ENCODE measurements around the gene PPARG.

The PPARG gene

GRCh38 chr3:12301513-12301912, 12.6 kb downstream of the PPARG start:
- DNase-seq (ENCODE audit: low spot score) = no peak
- no peak for TF ChIP-seq CTCF (IDR thresholded peaks at IDR 0.05; ENCODE audit: extremely low read depth, missing control alignments)

- DNase-seq (ENCODE audit: low spot score) = no peak
- no peak for TF ChIP-seq CTCF (IDR thresholded peaks at IDR 0.05; ENCODE audit: extremely low read depth, missing control alignments)
These were observed 13.7 kb downstream of the PPARG start for GRCh38 chr3:12302564-12302963.

GRCh38 chr3:12303534-12303933, 14.7 kb downstream of the PPARG start:
- no peak for TF ChIP-seq CTCF (IDR thresholded peaks at IDR 0.05; ENCODE audit: extremely low read depth, missing control alignments)
- DNase-seq (ENCODE audit: low spot score) = no peak

GRCh38 chr3:12303993-12304392, 15.1 kb downstream of the PPARG start:
- no peak for TF ChIP-seq CTCF (IDR thresholded peaks at IDR 0.05; ENCODE audit: extremely low read depth, missing control alignments)
- DNase-seq (ENCODE audit: low spot score) = no peak

GRCh38 chr3:12307136-12307535, 18.3 kb downstream of the PPARG start:
- DNase-seq (ENCODE audit: low spot score) = no peak
- TF ChIP-seq CTCF (IDR thresholded peaks at IDR 0.05; ENCODE audit: extremely low read depth, missing control alignments) = no peak

GRCh38 chr3:12308517-12308916, 19.6 kb downstream of the PPARG start:
- DNase-seq (ENCODE audit: low spot score) = no peak
- TF ChIP-seq CTCF (IDR thresholded peaks at IDR 0.05; ENCODE audit: extremely low read depth, missing control alignments) = no peak

- no peak for TF ChIP-seq CTCF (IDR thresholded peaks at IDR 0.05; ENCODE audit: extremely low read depth, missing control alignments)
- DNase-seq (ENCODE audit: low spot score) = no peak
These were observed 20.8 kb downstream of the PPARG start for GRCh38 chr3:12309716-12310115.

Data from GM20000 (cell line).